GM21529 (cell line): Measurements from ENCODE around the gene CP.

ENCODE experiments used
- ATAC-seq: cut with Tn5 transposase; IDR thresholded peaks from one replicate; pipeline ENCODE4 v1.9.1; 2021; ENCODE audit not compliant: unreplicated experiment

CP gene

DNA sequence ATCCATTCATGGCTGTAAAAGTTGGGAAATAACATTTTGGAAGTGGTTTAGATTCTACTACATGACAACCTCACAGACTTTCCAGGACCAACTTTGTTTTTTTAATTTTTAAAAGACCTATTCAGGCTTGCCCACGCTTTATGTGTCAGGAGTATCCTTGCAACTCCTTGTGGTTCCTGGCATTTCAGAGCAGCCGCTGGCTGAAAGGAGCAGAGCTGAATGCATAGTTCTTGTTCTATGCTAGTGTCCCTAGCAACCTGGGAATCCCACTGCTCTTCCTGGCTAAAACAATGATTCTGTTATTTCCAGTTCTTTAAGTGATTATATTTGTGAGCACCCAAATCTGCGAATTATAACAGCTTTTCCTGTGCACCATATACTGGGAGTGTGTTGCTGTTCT, 34.9 kb downstream of the CP start:
- no peak for ATAC-seq

DNA sequence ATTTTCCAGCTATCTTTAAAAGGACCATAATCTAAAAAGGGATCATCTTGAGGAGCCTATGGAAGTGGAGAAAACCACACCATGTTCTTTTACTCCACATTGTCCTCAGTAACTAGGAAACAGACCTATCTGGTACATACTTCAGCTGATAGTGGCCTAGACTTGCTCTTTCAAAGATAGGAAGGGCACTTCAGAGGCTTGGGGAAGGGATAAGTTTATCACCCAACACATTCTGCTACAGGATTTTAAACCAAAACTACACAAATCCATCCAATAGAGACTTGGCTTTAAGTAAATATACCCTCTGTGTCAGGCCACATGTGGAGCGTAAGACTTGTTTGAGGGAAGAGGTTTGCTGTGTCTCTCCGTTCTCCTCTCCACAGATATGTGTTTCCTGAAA, 35.4 kb downstream of the CP start:
- ATAC-seq = no peak

DNA sequence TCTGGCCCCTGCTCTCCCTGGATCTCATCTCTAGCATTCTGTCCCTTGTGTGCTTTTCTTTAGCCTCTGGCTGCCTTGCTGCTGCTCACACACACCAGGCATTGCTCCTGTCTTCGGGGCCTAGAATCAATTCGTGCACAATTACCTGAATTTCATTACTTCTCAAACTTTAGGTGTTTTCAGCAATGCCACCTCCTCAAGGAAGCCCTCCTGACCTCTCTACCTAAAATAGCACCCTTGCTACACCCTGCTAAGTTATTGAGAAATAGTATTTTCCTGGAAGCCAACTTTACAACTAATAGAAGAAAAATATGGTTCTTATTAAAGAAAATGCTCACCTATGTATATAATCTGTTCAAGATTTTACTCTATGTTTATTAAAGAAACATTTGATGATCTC, 40.4 kb downstream of the CP start:
- no peak for ATAC-seq

DNA sequence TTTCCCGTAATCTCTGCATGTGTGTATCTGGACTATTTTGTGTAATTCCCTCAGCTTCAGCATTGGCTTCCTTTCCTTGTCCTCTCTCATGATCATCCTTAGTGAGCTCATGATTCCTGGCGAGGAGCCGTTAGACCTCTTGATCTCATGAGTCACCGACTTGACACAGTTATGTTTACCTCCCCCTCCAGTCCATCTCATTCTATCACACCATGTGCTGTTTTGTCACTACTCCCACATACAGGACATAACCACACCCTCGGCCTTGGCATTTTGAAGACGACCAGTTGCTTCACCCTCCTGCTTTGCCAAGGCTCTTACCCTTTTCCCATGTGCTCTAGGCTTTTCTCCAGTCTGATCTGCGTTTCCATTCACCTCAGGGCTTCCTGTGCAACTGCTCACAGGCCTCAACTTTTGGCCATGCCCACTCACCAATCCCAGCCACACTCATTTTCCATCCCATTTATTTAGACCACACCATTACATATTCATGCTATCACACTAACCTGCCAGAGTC, 41.5 kb downstream of the CP start:
- no peak for ATAC-seq

DNA sequence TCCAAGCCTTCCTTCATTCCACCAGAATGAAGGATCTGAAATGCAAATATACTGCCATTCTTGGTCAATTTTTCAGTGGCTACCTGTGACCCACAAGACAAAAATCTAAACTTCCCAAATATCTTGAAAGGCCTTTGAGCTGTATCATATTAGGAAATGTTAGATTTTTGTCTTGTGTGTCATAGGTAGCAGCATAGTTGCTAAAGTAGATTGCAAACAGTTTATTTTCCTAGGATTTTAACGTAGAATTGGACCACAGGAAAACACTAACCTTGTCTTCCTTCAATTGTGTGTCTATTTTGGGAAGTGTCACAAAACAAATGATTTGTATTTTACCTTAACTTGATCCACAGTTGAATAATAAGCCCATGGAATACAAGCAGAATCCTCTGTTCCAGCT, 42.4 kb downstream of the CP start:
- ATAC-seq = no peak

DNA sequence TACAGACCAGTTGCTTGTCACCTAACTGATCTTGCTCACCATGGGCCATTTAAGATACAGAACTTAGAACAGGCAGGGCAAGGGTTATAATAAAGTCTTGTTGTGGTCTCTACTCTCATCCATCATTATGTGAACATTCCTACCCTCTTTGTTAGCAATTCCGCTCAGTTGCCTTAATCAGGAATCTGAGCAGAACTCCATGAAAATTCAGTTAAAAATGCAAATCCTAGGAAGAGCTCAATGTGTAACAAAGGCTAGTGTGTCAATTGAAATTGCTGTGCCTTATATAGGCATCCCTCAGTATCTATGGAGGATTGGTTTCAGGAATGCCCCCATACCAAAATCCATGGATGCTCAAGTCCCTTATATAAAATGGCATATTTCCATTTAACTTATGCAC, 44.5 kb downstream of the CP start:
- no peak for ATAC-seq

DNA sequence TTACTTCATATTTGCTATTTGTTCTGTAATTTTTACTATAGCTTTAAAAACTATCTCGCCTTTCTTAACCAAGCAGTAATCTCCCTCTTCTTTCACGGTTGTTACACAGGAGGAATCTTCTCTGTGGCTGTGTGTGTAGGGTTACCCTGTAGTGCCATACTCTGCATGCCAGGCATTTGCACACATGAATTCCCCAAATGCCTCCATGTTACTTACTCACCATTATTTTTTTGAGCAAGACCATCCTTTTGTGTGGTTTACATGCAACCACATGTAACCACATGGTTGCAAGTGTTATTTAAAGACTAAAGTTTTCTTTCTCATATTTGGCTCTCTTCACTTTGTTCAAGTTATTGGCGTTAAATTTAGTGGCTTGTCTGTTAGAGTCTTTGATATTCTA, 46.7 kb downstream of the CP start:
- ATAC-seq = peak; percentile 97

DNA sequence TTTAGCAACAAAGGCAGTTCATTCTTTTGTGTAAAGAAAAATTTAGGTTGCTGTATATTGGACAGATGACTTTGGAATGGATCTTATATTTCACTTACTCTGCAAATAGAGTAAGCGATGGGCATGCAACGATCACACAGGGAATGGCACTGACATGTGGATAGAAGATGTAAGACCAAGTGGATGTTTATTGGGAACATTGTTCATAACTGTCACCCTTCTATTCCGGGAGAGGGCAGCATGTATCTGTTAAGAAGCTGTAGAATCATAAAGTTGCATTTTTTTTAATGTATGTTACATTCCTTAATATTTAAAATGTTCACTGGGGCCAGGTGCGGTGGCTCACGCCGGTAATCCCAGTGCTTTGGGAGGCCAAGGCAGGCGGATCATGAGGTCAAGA, 51.0 kb downstream of the CP start:
- ATAC-seq = no peak

DNA sequence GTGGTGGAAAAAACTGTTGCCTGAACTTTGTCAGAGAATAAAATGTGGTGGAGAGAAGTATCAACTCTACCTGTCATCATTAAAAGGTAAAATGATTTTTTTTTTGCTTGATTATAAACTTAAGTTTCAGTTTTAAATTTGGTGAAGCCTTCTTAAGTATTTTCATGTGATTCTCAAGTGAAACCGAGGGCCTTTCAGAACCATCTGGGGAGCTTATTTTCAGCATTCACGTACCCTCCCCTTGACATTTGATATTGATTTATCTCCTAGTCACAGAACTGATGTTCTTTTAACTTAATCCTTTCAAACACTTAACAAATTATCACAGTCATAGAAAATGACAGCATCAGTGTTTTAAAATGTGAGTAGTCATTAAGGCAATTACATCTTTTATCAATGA, 53.7 kb downstream of the CP start:
- no peak for ATAC-seq

DNA sequence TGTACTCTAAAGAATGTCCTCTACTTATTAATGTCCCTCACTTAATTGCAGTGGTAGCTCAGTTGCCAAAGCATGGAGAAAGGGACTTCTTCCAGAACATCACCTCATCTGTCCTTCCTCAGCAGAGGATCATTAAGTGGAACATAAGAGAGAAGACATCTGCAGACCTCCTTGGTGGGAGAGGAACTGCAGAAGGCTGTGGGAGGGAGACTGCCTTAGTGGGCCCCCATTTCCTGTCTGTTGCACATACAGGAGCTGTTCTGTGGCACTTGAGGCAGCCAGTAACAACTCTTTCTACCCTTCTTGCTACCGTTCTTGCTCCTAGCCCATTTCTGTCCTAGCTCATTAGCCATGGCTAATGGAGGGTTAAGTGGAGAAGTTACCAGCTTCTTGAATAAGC, 58.6 kb downstream of the CP start:
- no peak for ATAC-seq

DNA sequence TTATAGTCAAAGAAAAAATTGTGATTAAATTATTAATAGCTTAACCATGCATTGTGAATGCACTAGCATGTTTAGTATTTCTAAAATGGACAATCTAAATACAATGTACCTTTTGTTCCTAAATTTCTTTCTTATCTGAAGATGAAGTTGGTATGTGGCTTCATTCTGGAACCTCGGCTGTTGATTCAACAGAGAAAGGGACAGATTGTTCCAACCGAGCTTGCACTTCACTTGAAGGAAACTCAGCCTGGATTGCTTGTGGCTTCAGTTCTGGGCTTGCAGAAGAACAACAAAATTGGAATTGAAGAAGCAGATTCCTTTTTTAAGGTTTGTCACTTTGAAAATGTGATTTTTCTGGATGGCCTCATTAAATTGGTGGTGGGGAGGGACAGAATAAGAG, 59.6 kb downstream of the CP start:
- ATAC-seq = no peak

DNA sequence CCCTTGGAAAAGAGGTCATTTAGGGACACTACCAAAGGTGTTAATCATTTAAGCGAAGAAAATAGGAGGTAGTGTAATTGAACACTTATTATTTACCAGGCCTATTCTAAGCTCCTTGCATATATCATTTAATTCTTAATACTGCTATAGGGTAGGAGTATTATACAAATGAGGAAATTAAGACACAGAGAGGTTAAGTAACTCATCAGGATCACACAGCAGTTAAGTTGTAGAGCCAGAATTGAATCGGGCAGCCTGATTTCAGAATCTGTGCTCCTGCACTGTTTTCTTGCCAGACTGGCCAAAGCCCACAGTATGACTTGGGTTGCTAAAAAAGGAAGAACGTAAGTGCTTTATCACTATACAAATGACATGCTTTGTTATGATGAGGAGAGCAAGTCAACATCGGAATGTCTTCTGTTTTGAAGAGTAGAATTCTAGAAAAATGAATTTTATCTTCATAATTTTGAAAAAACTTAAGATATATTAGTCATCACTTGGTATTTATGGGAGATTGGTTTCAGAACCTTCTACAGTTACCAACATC, 60.8 kb downstream of the CP start:
- no peak for ATAC-seq

DNA sequence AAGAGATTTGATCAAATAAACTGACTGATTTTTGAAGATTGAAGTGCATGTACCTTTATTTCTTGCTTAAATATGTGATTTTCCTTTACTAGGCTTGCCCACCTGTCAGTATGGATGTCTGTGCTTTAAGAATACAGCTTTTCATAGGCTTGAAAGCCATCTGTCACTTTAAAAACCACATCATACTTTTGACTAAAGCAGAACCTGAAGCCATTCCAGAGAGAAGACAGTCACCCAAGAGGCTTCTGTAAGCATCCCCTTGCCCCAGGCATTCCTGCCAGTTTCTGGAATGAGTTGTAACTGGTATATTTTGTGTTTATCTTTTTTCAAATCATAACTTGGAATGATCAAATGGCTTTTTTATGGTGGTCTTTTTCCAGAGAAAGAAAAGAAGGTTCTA, 68.2 kb downstream of the CP start:
- no peak for ATAC-seq

DNA sequence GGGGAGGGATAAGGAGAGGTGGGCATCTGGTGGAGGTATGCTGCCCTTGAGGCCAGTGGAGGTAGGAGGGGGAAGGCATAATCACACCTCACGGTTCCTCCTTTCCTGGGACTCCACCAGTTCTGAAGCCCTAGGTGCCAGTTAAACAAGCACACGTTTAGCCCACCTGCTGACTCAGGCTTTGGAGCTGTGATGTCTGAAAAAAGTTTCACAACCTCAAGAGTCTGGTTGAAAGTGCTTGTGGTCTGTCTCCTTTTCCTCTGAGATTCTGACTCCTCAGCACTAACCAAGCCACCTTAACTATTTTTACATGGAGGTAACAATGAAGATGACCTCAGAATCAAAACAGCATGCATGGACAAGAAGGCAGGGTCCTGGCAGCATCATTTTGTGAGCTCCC, 69.2 kb downstream of the CP start:
- ATAC-seq = peak; percentile 94

DNA sequence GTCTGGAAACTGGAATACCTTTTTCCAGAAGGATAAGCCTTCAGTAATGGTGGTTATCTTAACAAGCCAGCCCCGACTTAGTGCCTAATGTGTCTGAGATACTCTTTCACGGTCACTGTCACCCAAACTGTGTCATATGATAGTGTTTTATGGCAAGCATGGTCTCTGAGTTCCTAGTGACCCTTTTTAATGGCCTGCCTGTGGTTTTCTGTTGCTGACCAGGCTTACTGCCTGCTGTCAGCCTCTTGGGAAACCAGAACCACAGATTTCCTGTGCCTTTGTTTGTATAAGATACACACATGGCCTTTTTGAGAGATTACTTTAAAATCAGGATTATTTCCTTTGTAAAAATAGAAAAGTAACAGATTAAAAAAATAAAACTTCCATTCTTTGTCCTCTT, 69.8 kb downstream of the CP start:
- no peak for ATAC-seq

DNA sequence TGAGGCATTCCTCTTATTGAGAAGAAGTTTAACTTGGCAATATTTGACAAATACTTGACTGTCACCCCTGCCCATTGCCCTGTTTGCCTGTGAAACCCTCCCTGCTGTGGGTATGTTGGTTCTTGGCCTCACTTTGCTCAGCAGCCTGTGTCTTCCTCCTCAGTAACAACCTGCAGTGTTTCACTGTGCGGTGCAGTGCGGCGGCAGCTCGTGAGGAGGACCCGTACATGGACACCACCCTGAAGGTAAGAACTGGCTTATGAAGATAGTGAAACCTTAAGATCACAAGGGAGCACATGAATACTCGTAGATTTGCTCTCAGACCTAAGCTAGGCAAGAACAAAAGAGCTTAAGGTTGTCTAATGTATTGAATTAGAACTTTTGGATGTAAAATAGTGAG, 71.2 kb downstream of the CP start:
- no peak for ATAC-seq

DNA sequence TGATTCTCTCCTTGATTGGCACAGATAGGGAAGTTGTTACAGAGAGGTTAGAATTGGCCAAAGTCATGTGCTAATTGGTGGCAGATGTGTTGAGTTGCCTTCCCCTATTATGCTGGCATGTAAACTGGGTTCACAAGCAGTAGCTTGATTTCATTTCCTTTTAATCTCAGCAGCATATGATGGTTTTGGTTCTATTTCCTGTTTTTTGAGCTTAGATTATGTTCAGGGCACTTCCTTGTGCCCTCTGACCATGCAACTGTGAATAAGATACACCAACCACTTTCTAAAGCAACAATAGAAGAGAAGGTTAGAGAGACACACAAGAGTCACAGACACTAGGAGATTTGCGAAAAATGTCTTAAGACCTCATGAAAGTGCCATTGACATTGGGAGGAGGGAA, 75.7 kb downstream of the CP start:
- peak; percentile 85 for ATAC-seq

DNA sequence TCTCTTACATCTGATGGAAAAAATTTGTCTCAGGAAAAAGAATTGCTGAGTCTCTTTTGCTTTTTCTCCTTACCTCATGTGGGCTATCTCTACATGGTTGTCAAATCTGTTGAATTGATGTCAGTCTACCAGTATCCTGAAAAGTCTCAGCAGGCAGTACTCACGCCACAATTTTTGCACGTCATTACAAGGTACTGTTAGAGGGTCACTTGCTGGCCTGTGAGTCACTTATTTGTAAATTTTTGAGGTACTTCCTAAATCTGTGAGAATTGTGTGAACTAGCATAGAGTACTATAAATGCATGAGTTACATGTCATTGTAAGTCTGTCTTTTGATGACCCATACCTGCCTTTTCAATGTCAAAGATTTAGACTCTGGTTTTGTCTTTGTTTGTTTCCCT, 76.3 kb downstream of the CP start:
- no peak for ATAC-seq

DNA sequence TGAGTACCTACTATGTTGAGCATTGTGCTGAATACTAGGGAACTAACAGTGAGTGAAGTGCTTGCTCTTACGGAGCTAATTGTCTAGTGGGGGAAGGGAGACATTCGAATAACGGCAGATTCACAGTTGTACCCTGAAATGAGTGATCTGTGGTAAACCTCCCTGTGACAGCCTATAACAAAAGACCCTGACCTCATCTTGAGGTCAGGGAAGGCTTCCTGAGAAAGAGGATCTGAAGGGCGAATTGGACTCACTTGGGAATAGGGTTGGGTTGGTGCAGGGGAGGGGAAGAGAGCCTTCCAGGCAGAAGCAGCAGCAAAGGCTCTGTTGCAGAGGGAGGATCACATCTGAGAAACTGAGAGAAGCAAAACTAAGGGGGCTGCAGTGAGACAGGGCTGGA, 78.9 kb downstream of the CP start:
- no peak for ATAC-seq

DNA sequence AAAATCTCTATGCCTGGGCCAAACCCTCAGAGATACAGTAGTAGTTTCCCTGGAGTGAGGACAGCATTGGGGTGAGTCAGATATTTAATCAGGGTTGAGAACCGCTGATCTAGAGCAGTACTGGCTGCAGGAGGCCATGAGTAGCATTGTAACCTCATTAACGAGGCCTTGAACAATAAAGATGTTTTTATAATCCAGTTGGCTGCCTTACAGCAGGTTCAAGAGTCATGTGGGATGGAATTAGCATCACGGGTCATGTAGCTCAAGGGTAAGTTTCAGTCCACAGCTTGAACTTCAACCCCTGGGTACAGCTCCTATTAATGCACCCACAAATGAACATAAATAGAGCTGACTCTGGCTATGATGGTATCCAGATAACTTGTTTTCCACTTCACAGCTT, 87.1 kb downstream of the CP start:
- ATAC-seq = no peak

DNA sequence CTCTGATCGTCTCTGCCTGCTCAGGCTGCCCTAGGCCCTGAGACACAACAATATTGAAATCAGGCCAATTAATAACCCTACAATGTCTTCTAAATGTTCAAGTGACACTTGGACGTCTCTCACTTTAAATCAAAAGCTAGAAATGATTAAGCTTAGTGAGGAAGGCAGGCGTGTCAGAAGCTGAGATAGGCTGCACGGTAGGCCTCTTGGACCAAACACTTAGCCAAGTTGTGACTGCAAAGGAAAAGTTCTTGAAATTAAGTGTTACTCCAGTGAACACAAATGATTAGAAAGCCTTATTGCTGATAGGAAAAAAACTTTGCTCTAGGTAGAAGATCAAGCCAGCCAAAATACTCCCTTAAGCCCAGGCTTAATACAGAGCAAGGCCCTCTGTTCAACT, 90.0 kb downstream of the CP start:
- ATAC-seq = no peak

DNA sequence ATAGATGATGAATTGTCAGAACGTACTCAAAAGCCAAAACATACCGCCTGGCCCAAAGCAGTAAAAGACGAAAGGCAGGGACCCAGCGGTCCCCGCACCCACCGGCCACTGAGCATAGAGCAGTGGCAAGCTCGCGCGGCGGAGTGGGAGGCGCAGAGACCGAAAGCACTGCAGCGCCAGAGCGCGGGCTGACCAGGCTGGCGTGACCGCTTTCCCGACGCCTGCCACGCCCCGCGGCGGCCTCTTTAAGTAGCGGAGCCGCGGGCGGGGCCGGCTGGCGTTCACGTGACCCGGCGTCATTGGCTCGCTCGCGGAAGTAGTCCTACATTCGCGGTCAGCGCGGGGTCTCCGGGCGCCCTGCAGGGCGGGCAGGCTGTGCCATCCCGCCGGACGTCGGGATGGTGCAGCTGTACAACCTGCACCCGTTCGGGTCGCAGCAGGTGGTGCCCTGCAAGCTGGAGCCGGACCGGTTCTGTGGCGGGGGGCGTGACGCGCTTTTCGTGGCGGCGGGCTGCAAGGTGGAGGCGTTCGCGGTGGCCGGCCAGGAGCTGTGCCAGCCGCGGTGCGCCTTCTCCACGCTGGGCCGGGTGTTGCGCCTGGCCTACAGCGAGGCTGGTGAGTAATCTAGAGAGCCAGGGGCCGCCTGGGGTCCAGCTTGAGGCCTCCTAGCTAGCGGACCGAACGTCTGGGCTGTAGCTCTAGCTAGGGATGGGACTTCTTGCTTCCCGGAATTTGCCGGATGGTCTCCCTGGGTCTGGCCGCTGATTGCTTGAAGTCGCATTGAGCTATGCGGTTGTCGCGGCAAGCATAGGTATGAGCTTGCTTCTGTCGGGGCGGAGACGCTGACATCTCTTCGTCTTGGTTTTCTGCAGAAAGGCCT, 92.1 kb downstream of the CP start, which contains the start of gene HPS3:
Gene HPS3 (plus strand): TSS at position 313 of the 880 bp plus-strand sequence. CDS start 86 bp downstream, at position 399.
- ATAC-seq = peak; percentile 90

DNA sequence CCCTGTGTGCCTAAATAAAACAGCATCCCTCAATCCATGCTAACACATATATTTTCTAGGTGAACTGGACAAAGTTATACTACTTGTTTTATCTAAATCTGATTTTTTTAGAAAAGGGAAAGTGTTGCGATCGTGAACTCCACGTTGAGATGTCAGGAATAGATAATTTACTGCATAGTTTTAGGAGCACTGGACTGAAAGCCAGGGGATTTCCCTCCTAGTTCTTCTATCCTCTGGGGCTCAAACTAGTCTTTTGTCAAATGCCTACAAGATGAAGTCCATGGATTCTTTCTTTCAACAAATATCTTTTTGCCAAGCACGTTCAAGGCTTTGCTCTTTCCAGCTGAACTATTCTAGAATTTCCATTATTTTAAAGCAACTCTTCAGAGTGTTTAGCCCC, 92.8 kb downstream of the CP start:
- ATAC-seq = no peak
